Neural crest cell (in vitro differentiated cells): ENCODE data around the gene GFRA4. TPM values are rescaled to one million over a fixed set of nuclear protein-coding genes. Genes with fewer than 3 reads are reported as not detected.

Experiments
- DNase-seq: peaks from one replicate; pipeline ENCODE4 v3.0.0; 2021; ENCODE audit warnings: low read depth, mixed read lengths, low spot score
- H3K27ac Mint-ChIP-seq: one replicate; pipeline ENCODE4 v1.8.0; 2021; ENCODE audit warnings: mild to moderate bottlenecking, mixed read lengths; ENCODE audit not compliant: unreplicated experiment
- H3K27me3 Mint-ChIP-seq: 2 replicates; pipeline ENCODE4 v1.8.0; 2021; ENCODE audit warnings: low read depth, mild to moderate bottlenecking, mixed read lengths
- H3K36me3 Mint-ChIP-seq: 2 replicates; pipeline ENCODE4 v1.8.0; 2021; ENCODE audit warnings: low read depth, mild to moderate bottlenecking, mixed read lengths
- H3K4me1 Mint-ChIP-seq: 2 replicates; pipeline ENCODE4 v1.8.0; 2021; ENCODE audit warnings: mixed read lengths
- H3K4me3 Mint-ChIP-seq: one replicate; pipeline ENCODE4 v1.8.0; 2021; ENCODE audit warnings: mild to moderate bottlenecking, mixed read lengths
- H3K9me3 Mint-ChIP-seq: 2 replicates; pipeline ENCODE4 v1.8.0; 2021; ENCODE audit warnings: mixed read lengths
- total RNA-seq: library from RNA; stranded (reverse); gene quantifications from 2 replicates; pipeline ENCODE4 v1.2.1, GENCODE V29; 2021
- TF ChIP-seq, protein P1 (sequence below): fragments of 200-600 bp; sonication (generic); conservative IDR thresholded peaks from 2 replicates; pipeline ENCODE4 v1.5.0; 2021; ENCODE audit warnings: antibody characterized with exemption, mild to moderate bottlenecking

GFRA4 gene
- total RNA-seq, 1 donor from 2014 or later, result not detected

DNA sequence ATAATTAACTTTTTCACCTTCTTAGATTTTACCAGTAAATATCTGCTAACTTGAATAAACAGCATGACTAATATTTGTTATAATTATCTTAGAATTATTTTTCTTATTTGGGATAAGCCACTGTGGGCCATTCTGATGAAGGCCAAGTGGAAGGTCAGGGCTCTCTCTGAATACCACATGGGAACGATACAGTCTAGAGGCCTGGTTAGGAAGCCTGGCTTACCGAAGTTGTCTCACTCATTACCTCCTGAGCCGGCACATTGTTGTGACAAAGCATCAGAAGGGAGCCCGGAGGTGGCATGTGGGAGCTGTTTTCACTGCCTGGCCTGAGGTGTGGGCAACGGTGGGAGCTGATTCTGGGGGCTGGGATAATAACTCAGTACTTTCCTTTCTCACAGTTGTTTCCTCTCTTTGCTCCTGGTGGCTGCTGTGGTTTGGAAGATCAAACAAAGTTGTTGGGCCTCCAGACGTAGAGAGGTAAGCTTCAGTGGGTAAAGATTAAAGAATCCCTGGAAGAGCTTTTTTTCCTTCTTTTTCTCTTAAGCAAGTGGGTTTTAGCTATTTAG, 29.2 kb downstream of the GFRA4 start:
- no peak for DNase-seq
- peaks cover 9% of the 10 kb centered on the region for H3K36me3 Mint-ChIP-seq
- TF ChIP-seq, protein P1, sequence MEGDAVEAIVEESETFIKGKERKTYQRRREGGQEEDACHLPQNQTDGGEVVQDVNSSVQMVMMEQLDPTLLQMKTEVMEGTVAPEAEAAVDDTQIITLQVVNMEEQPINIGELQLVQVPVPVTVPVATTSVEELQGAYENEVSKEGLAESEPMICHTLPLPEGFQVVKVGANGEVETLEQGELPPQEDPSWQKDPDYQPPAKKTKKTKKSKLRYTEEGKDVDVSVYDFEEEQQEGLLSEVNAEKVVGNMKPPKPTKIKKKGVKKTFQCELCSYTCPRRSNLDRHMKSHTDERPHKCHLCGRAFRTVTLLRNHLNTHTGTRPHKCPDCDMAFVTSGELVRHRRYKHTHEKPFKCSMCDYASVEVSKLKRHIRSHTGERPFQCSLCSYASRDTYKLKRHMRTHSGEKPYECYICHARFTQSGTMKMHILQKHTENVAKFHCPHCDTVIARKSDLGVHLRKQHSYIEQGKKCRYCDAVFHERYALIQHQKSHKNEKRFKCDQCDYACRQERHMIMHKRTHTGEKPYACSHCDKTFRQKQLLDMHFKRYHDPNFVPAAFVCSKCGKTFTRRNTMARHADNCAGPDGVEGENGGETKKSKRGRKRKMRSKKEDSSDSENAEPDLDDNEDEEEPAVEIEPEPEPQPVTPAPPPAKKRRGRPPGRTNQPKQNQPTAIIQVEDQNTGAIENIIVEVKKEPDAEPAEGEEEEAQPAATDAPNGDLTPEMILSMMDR, result no peak
- no peak overlapping the region for H3K27ac Mint-ChIP-seq
- H3K9me3 Mint-ChIP-seq, result no peaks in the 10 kb centered on the region
- H3K4me3 Mint-ChIP-seq, result no peak overlapping the region
- peaks cover 6% of the 10 kb centered on the region for H3K4me1 Mint-ChIP-seq
- no peaks in the 10 kb centered on the region for H3K27me3 Mint-ChIP-seq

DNA sequence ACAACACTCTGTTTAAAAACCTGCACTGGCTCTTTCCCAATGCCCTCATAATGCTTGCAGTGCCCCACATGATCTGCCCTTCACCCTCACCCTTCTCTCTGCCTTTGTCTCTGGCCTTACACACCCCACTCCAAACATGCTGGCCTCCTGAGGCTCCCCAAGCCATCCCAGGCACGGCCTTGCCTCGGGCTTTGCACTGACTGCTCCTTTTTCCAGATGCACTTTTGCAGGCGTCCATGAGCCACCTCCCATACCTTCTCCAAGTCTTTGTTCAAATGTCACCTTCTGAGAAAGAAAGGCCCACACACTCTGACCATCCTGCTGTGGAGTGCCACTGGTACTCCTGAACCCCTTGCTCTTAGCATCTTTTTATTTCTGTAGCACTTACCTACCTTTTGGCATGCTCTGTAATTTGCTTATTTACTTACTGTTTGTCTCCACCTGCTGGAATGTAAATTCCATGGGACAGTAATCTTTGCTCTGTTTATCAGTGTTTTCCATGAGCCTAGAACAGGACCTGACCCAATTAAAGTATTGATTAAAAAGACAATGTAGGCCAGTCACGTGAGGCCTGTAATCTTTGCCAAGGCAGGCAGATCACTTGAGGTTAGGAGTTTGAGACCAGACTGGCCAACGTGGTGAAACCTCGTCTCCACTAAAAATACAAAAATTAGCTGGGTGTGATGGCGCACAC, 30.7 kb downstream of the GFRA4 start:
- no peak for DNase-seq
- Mint-ChIP-seq H3K9me3 (no peaks in the 10 kb centered on the region), H3K36me3 (peaks cover 15% of the 10 kb centered on the region), H3K27ac (no peak overlapping the region), H3K4me3 (no peak overlapping the region), H3K27me3 (no peaks in the 10 kb centered on the region), H3K4me1 (peaks cover 6% of the 10 kb centered on the region)
- TF ChIP-seq, protein P1, result no peak

DNA sequence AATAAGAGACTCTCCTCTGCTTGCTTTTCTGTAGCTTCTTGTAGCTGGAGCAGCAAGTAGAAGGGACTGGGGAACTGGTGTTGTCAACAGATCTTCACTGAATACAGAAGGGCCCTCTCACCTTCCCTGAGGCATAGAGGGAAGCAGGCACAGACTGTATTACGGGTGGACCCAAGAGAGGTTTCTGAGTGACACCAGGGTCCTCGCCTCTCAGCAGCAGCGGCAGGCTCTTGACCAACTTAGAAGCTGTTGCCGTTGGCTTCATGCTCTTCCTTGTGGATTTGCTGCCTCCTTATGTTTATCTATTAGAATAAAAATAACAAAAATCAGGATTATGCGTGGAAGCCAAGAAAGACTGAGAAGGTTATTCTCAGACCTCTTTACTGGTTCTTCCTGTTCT, 31.7 kb downstream of the GFRA4 start:
- TF ChIP-seq, protein P1, result no peak
- Mint-ChIP-seq H3K4me3 (no peak overlapping the region), H3K27ac (no peak overlapping the region), H3K9me3 (no peaks in the 10 kb centered on the region), H3K27me3 (no peaks in the 10 kb centered on the region), H3K36me3 (peaks cover 20% of the 10 kb centered on the region), H3K4me1 (peaks cover 6% of the 10 kb centered on the region)
- DNase-seq, result no peak

DNA sequence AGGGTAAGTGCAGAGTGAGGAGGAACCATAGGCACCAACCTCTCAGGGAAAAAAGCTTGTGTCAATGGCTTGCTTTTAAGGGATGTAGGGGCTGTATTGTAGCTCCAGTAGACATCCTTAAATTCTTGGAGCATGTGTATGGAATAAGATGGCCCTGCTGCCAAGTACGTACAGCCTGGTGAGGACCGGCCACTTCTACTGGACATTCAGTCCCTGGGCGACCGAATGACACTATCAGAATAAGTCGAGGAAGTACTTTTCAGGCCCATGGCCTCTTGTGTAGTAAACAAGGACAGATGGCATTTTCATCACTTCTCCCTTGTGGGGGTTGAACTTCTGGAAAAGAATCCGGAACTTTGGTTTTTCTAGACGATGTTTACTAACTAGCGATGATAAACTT, 32.8 kb downstream of the GFRA4 start:
- H3K27ac Mint-ChIP-seq, result no peak overlapping the region
- no peak for DNase-seq
- TF ChIP-seq, protein P1, result no peak
- H3K9me3 Mint-ChIP-seq, result no peaks in the 10 kb centered on the region
- H3K27me3 Mint-ChIP-seq, result no peaks in the 10 kb centered on the region
- peaks cover 20% of the 10 kb centered on the region for H3K36me3 Mint-ChIP-seq
- H3K4me3 Mint-ChIP-seq, result no peak overlapping the region
- peaks cover 6% of the 10 kb centered on the region for H3K4me1 Mint-ChIP-seq

DNA sequence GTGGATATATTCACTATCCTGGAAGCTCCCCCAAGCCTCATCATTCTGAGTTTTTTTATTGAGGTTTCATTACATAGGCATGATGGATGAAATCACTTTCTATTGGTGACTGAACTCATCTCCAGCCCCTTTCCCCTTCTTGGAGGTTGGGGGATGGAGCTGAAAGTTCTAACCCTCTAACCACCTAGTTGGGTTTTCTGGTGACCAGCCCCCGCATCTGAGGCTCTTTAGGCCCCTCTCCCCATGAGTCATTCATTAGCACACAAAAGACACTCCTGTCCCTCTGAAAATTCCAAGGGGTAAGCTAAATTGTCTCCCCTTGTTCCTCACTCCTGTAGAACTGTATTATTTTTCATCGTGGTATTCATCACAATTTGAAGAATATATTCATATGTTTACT, 33.3 kb downstream of the GFRA4 start:
- Mint-ChIP-seq H3K4me3 (no peak overlapping the region), H3K9me3 (no peaks in the 10 kb centered on the region), H3K4me1 (peaks cover 10% of the 10 kb centered on the region), H3K27ac (no peak overlapping the region), H3K36me3 (peaks cover 20% of the 10 kb centered on the region), H3K27me3 (no peaks in the 10 kb centered on the region)
- no peak for DNase-seq
- TF ChIP-seq, protein P1, result no peak
